Dendritic cell treated with granulocyte-macrophage colony-stimulating factor and Interleukin-4, amounts not matched to agents 40 ng/mL and 50 ng/mL, for 4 days (primary cell): ENCODE results near the gene NR2E3.
"Not testable (repeated sequence)": the region's sequence is repeated elsewhere in the genome, so short reads cannot be mapped to it uniquely, and the experiment has no call there.

ENCODE experiments used
- H3K27ac Mint-ChIP-seq: one replicate; pipeline ENCODE4 v1.8.0; 2022; ENCODE audit warnings: mild to moderate bottlenecking, mixed read lengths
- H3K27me3 Mint-ChIP-seq: one replicate; pipeline ENCODE4 v1.8.0; 2022; ENCODE audit warnings: mild to moderate bottlenecking, mixed read lengths
- H3K36me3 Mint-ChIP-seq: one replicate; pipeline ENCODE4 v1.8.0; 2022; ENCODE audit warnings: low read depth, mixed read lengths
- H3K4me1 Mint-ChIP-seq: one replicate; pipeline ENCODE4 v1.8.0; 2022; ENCODE audit warnings: low read depth, mixed read lengths
- H3K4me3 Mint-ChIP-seq: one replicate; pipeline ENCODE4 v1.8.0; 2022; ENCODE audit warnings: mild to moderate bottlenecking, moderate library complexity, mixed read lengths
- H3K9me3 Mint-ChIP-seq: one replicate; pipeline ENCODE4 v1.8.0; 2022; ENCODE audit warnings: mixed read lengths
- intact Hi-C: fragments of 100-400 bp; cut with micrococcal nuclease; formaldehyde crosslinking; loops from one replicate; pipeline ENCODE4 v1.15.0; 2022

Gene NR2E3

GRCh38 chr15:71815301-71815700 lies 4.9 kb downstream of the NR2E3 start:
- Mint-ChIP-seq H3K4me3 (no peak overlapping the region), H3K9me3 (peaks cover 28% of the 10 kb centered on the region), H3K27ac (no peak overlapping the region), H3K4me1 (no peaks in the 10 kb centered on the region), H3K36me3 (no peaks in the 10 kb centered on the region), H3K27me3 (no peaks in the 10 kb centered on the region)
- intact Hi-C loops, result no loop called here

GRCh38 chr15:71817351-71817750 lies 7.0 kb downstream of the NR2E3 start:
- H3K27ac Mint-ChIP-seq, result no peak overlapping the region
- peaks cover 10% of the 10 kb centered on the region for H3K36me3 Mint-ChIP-seq
- peaks cover 48% of the 10 kb centered on the region for H3K9me3 Mint-ChIP-seq
- H3K4me1 Mint-ChIP-seq, result no peaks in the 10 kb centered on the region
- no peaks in the 10 kb centered on the region for H3K27me3 Mint-ChIP-seq
- H3K4me3 Mint-ChIP-seq, result no peak overlapping the region
- intact Hi-C loops, result no loop called here

- Mint-ChIP-seq H3K27me3 (no peaks in the 10 kb centered on the region), H3K4me3 (no peak overlapping the region), H3K27ac (no peak overlapping the region), H3K4me1 (no peaks in the 10 kb centered on the region), H3K36me3 (peaks cover 33% of the 10 kb centered on the region), H3K9me3 (peaks cover 68% of the 10 kb centered on the region)
- intact Hi-C loops, result no loop called here
Measured at GRCh38 chr15:71820127-71820526, 9.8 kb downstream of the NR2E3 start.

- H3K36me3 Mint-ChIP-seq, result peaks cover 48% of the 10 kb centered on the region
- H3K4me3 Mint-ChIP-seq, result no peak overlapping the region
- intact Hi-C loops, result no loop called here
- no peaks in the 10 kb centered on the region for H3K4me1 Mint-ChIP-seq
- no peak overlapping the region for H3K27ac Mint-ChIP-seq
- H3K9me3 Mint-ChIP-seq, result peaks cover 68% of the 10 kb centered on the region
- no peaks in the 10 kb centered on the region for H3K27me3 Mint-ChIP-seq
Measured at GRCh38 chr15:71821547-71822129, 11.3 kb downstream of the NR2E3 start.

- Mint-ChIP-seq H3K36me3 (peaks cover 62% of the 10 kb centered on the region), H3K4me1 (no peaks in the 10 kb centered on the region), H3K9me3 (peaks cover 60% of the 10 kb centered on the region), H3K27me3 (no peaks in the 10 kb centered on the region), H3K27ac (no peak overlapping the region), H3K4me3 (no peak overlapping the region)
- intact Hi-C loops, result no loop called here
Measured at GRCh38 chr15:71822890-71823630, 12.7 kb downstream of the NR2E3 start.

GRCh38 chr15:71823801-71824200 lies 13.4 kb downstream of the NR2E3 start:
- H3K27ac Mint-ChIP-seq, result no peak overlapping the region
- H3K9me3 Mint-ChIP-seq, result peaks cover 53% of the 10 kb centered on the region
- H3K4me3 Mint-ChIP-seq, result no peak overlapping the region
- intact Hi-C loops, result no loop called here
- H3K27me3 Mint-ChIP-seq, result no peaks in the 10 kb centered on the region
- H3K4me1 Mint-ChIP-seq, result no peaks in the 10 kb centered on the region
- H3K36me3 Mint-ChIP-seq, result peaks cover 70% of the 10 kb centered on the region

GRCh38 chr15:71825021-71825730 lies 14.8 kb downstream of the NR2E3 start:
- peaks cover 83% of the 10 kb centered on the region for H3K36me3 Mint-ChIP-seq

GRCh38 chr15:71826196-71826595 lies 15.8 kb downstream of the NR2E3 start:
- Mint-ChIP-seq H3K4me1 (peaks cover 5% of the 10 kb centered on the region), H3K4me3 (no peak overlapping the region), H3K9me3 (peaks cover 31% of the 10 kb centered on the region), H3K27ac (no peak overlapping the region), H3K36me3 (peaks cover 85% of the 10 kb centered on the region), H3K27me3 (no peaks in the 10 kb centered on the region)
- intact Hi-C loops, result no loop called here

More at GRCh38 chr15:71825021-71825730, 14.8 kb downstream of the NR2E3 start:
- Mint-ChIP-seq H3K4me3 (no peak overlapping the region), H3K27me3 (no peaks in the 10 kb centered on the region), H3K4me1 (peaks cover 4% of the 10 kb centered on the region), H3K9me3 (peaks cover 41% of the 10 kb centered on the region), H3K27ac (no peak overlapping the region)
- intact Hi-C loops, result no loop called here

GRCh38 chr15:71830981-71831380 lies 20.6 kb downstream of the NR2E3 start:
- no peak overlapping the region for H3K27ac Mint-ChIP-seq
- no peak overlapping the region for H3K4me3 Mint-ChIP-seq
- H3K4me1 Mint-ChIP-seq, result peaks cover 5% of the 10 kb centered on the region
- H3K36me3 Mint-ChIP-seq, result peaks cover 50% of the 10 kb centered on the region
- intact Hi-C loops, result no loop called here
- H3K27me3 Mint-ChIP-seq, result no peaks in the 10 kb centered on the region
- no peaks in the 10 kb centered on the region for H3K9me3 Mint-ChIP-seq

- H3K9me3 Mint-ChIP-seq, result no peaks in the 10 kb centered on the region
- H3K27me3 Mint-ChIP-seq, result no peaks in the 10 kb centered on the region
- H3K27ac Mint-ChIP-seq, result no peak overlapping the region
- H3K4me1 Mint-ChIP-seq, result no peaks in the 10 kb centered on the region
- no peak overlapping the region for H3K4me3 Mint-ChIP-seq
- peaks cover 18% of the 10 kb centered on the region for H3K36me3 Mint-ChIP-seq
- intact Hi-C loops, result no loop called here
Measured at GRCh38 chr15:71841563-71841962, 31.2 kb downstream of the NR2E3 start.

GRCh38 chr15:71844916-71845315 lies 34.6 kb downstream of the NR2E3 start:
- H3K36me3 Mint-ChIP-seq, result peaks cover 46% of the 10 kb centered on the region
- intact Hi-C loops, result no loop called here
- H3K27ac Mint-ChIP-seq, result no peak overlapping the region
- H3K4me3 Mint-ChIP-seq, result no peak overlapping the region
- no peaks in the 10 kb centered on the region for H3K27me3 Mint-ChIP-seq
- no peaks in the 10 kb centered on the region for H3K9me3 Mint-ChIP-seq
- no peaks in the 10 kb centered on the region for H3K4me1 Mint-ChIP-seq

- no peak overlapping the region for H3K4me3 Mint-ChIP-seq
- H3K36me3 Mint-ChIP-seq, result peaks cover 65% of the 10 kb centered on the region
- H3K4me1 Mint-ChIP-seq, result no peaks in the 10 kb centered on the region
- H3K9me3 Mint-ChIP-seq, result no peaks in the 10 kb centered on the region
- no peak overlapping the region for H3K27ac Mint-ChIP-seq
- H3K27me3 Mint-ChIP-seq, result no peaks in the 10 kb centered on the region
- intact Hi-C loops, result no loop called here
Measured at GRCh38 chr15:71853543-71853942, 43.2 kb downstream of the NR2E3 start.

- intact Hi-C loops, H3K4me3 Mint-ChIP-seq, H3K27me3 Mint-ChIP-seq, H3K27ac Mint-ChIP-seq, H3K9me3 Mint-ChIP-seq, H3K4me1 Mint-ChIP-seq: not testable (repeated sequence)
- H3K36me3 Mint-ChIP-seq, result peaks cover 47% of the 10 kb centered on the region
Measured at GRCh38 chr15:71858232-71858631, 47.9 kb downstream of the NR2E3 start.
